ENCODE results near the gene RBBP4.

The RBBP4 gene

DNA sequence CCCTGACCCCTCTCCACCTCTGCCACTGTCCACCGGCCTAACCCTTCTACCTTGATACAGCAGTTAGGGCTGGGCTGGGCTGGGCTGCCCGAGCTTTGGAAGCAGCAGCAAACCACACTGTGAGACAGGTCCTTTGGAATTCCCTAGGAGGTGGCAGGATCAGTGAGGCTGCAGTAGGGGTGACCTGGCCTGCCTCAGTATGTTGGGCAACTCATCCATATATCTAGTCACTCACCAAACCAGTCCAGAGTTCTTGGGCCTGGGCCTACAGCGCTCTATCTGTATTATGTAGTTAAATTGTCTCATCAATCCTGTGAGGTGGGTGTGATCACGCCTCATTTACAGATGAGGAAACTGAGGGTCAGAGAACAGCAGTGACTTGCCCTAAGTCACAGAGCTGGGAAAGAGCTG lies 64.9 kb downstream of the RBBP4 start:
- H3K4me3 ChIP-seq (ENCODE audit: low read depth, low read length) = no peak overlapping the region
- DNase-seq (ENCODE audit: low read depth) = no peak

DNA sequence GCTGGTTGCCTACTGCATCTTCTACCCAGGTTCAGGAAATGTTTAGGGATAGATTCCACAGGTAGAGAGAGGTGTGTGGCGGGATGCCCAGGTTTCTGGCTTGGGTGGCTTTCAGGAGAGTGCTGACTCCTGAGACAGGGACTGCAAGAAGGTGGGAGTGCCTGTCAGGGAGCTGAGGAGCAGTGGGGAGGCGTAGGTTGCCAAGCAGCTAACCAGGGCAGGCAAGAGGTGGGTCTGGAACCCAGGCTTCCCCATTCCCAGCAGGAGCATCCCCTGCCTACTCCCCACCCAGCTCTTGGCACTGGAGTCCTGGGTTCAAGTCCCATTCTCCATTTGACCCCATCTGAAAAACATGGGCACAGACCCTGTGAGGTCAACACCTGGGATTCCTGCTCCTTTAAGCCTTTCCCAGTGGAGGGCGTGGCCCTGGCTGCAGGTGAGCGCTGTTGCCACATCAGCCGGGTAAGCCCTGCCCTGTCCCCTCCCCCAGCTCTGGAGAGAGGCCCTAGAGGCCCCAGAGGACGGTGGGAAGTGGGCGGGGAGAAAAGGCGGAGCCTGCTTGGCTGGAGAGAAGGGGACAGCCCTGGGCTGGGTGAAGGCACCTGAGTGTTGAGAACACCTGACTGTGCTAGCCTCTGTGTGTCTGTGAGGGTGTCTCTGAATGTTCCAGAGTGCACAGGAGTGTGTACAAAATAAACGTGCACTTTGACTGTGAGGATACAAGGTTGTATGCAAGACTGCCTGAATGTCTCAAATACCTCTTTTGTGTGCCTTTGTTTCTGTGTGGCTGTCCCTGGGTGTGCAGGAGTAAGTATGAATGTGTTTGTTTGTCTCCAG lies 65.5 kb downstream of the RBBP4 start:
- DNase-seq (ENCODE audit: low read depth) = no peak

DNA sequence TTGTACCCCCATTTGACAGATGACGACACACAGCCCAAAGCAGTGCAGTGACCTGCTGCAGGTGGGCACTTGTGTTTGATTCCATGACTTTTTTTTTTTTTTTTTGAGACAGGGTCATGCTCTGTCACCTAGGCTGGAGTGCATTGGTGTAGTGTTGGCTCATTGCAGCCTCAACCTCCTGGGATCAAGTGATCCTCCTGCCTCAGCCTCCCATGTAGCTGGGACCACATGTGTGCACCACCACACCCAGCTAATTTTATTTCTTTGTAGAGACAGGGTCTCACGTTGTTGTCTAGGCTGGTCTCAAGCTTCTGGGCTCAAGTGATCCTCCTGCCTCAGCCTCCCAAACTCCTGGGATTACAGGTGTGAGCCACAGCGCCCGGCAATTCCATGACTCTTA lies 66.5 kb downstream of the RBBP4 start:
- no peak for DNase-seq (ENCODE audit: low read depth)
- H3K4me3 ChIP-seq (ENCODE audit: low read depth, low read length) = no peak overlapping the region

More for the DNA sequence above, 65.5 kb downstream of the RBBP4 start:
- H3K4me3 ChIP-seq (ENCODE audit: low read depth, low read length) = no peak overlapping the region

DNA sequence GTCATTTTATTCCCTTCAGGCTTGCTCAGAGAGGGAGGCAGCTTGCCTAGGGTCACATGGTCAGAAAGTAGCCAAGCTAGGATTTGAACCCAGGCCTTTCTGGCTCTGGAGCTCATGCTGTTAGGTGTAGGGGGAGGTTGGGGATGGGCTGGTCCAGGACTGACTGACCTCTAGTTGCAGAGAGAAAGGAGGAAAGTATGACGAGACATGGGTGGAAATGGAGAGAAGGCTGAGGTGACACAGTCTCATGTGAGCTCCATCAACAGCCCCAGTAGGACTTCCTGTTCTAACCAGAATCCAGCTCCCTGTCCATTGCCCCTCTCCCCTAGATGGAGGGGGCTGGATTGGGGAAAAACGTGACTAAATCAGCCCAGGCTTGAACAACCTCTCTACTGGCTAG lies 67.0 kb downstream of the RBBP4 start:
- H3K4me3 ChIP-seq (ENCODE audit: low read depth, low read length) = no peak overlapping the region
- DNase-seq (ENCODE audit: low read depth) = no peak

DNA sequence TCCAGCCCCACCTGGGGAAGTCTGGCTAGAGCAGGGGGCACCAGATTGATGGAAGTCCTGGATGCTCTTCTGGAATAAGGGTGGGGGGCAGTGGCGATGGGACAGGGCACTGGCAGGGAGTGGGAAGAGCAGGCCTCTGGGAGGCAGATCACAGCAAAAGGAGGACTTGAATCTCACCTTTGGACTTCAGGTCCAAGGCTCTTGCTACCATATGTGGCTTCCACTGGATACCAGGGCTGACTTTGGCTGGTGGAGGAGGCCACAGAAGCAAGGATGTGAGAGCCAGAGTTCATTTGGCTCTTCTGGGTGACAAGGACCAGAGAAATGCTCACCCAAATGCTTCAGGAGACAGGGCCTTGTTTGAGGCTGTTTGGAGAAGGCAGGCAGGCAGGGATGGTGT lies 67.5 kb downstream of the RBBP4 start:
- no peak for DNase-seq (ENCODE audit: low read depth)
- no peak overlapping the region for H3K4me3 ChIP-seq (ENCODE audit: low read depth, low read length)

DNA sequence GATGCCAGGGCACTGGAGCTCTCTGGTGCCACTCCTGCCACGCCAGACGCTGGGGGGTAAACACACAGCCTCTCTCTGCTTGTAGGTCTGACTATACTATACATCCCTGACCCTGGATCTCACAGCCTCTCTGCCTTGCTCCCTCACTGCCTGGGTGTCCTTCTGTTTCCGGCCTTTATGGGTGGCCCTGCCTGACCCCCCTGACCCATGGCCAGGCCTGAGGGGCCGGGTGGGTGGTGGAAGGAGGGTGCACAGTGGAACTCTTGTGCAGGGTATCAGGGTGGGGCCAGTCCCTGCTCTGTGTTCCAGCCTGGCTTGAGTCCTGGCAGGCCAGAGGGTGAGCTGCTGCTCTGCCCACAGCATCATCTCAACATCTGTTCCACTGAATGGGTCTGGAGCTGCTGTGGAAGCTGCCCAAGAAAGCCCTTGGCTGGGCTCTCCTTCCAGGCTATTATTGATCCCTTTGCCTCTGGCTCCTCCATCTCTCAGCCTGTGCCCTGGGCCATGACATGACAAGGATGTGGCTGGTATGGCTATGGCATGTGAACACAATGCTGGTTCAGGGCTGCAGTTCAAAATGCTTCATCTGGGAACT lies 68.8 kb downstream of the RBBP4 start:
- no peak for DNase-seq (ENCODE audit: low read depth)
- no peak overlapping the region for H3K4me3 ChIP-seq (ENCODE audit: low read depth, low read length)

DNA sequence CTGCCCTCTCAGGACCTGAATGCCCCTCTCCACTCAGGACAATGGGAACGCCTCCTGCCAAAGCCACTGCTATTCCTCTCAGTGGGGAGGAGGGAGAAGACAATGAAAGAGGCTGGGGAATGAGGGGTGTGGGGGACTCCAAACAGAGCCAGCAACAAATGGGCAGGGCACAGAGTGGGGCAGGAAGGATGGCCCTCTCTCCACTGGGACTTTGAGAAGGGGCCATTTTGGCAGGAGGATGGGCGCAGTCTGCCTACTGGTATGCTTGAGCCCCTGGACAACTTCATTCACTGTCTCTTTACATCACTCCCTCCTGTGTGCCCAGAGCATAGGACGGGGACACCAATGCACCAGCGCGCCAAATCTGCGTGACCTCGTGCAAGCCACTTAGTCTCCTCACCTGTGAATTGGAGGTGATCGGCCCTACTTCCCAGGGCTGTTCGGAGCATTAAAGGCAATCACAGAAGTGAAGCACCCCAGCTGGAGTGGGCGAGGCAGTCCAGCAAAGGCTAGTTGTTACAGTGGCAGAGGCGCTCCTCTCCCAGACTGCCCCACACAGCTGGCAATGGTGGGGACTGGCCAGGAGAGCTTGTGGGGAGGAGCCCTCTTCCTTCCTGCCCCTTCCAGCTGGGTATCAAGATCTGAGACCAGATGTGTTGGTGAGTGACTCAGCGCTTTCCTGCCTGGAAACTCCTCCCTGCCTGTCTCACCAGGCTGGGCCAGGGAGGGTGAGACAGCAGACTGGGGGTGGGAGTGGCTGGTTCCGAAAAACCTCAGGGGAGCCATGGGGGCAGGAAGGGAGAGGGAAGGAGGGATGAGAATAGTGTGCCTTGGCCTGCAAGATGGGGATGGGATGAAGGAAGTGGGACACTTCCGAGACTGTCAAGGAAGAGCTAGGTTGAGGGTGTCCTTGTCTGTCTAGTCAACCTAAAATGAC lies 73.9 kb downstream of the RBBP4 start:
- H3K4me3 ChIP-seq (ENCODE audit: low read depth, low read length) = no peak overlapping the region

DNA sequence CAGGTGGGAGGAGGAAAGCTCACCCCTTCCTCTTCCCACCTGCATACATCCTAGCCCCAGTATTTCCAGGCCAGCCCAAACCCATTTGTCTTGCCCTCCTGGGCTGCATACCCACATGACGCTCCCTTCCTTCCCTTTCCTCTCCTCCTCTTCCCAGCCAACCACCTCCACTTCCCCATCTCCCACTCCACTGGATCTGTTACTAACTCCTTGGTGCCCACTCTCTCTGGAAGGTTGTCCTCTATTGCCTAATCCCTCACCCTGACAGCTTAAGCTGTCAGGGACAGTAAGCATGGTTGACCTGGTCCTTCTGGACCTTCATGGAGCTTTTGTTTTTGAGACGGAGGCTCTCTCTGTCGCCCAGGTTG lies 74.6 kb downstream of the RBBP4 start:
- H3K4me3 ChIP-seq (ENCODE audit: low read depth, low read length) = no peak overlapping the region
- DNase-seq (ENCODE audit: low read depth) = no peak

More for the DNA sequence above, 73.9 kb downstream of the RBBP4 start:
- DNase-seq (ENCODE audit: low read depth) = peak; percentile 83

DNA sequence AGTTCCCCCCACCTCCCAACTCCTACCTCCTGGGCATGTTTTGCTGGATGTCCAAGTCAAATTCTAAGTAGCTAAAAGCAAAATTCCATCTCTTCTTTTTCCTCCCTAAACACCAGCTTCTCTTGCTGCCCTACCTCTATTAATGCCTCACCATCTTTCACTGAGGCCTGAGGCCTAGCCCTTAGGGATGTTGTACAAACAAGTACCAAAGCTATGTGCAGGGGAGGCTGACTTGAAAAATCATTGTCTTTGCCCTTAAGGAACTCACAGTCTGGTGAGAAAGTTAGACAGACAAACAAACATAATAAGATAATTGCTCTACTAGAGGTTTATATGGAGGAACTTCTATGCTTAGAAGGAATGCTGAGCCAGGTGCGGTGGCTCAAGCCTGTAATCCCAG lies 76.9 kb downstream of the RBBP4 start:
- H3K4me3 ChIP-seq (ENCODE audit: low read depth, low read length) = no peak overlapping the region
- no peak for DNase-seq (ENCODE audit: low read depth)

DNA sequence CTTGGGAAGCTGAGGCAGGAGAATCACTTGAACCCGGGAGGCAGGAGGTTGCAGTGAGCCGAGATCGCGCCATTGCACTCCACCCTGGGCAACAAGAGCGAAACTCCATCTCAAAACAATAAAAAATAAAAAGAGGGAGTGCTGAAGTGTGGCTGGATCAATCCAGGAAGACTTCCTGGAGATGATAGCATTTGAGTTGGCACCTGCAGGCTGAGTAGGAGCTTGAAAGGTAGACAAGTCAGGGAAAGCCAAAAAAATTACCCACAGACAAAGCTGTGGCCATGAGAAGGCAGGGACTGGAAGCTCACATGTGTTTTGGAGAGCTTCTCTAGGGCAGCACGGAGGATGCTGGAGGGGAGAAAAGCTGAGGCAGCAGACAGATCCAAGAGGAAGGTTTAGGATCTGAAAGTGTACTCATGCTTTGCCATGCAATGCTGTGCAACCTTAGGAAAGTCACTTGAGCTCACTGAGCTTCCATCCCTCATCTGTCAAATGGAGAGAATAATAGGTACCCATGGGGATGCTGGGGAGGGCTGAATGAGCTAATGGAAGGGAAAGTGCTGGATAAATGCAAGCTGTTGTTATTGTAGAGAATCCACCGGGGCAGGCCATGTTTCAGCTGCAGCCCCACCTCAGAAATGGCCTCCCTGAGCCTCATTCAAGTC lies 77.5 kb downstream of the RBBP4 start:
- no peak overlapping the region for H3K4me3 ChIP-seq (ENCODE audit: low read depth, low read length)
- no peak for DNase-seq (ENCODE audit: low read depth)

DNA sequence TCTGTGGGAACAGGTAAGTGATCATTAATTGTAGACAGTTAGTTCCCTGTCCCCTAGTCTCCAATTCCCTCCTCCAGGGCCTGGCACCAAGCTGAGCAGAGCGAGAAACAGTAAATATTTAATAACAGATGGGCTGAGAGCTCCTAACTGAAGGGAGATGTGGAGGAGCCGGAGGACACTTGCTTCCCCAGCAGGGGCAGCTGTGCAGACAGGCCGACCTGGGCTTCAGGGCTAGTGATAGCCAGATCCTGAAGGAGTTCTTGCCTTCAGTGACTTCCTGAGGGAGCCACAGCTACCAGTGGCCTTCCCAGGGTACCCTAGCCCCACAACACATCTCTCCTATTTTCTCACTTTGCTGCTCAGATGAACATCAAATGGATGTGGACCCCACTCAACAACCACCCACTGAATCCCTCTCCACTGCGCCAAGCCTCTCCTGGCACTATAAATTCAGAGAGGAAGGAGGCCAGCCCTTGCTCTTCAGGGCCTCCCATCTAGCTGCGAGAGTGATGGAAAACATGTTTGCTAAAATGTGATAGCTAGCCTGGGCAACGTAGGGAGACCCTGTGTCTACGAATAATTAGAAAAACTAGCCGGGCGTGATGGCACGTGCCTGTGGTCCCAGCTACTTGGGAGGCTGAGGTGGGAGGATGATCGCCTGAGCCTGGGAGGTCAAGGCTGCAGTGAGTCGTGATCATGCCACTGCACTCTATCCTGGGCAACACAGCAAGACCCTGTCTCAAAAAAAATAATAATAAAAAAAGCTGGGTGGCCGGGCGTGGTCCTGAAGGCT lies 78.4 kb downstream of the RBBP4 start:
- DNase-seq (ENCODE audit: low read depth) = no peak
- H3K4me3 ChIP-seq (ENCODE audit: low read depth, low read length) = no peak overlapping the region

DNA sequence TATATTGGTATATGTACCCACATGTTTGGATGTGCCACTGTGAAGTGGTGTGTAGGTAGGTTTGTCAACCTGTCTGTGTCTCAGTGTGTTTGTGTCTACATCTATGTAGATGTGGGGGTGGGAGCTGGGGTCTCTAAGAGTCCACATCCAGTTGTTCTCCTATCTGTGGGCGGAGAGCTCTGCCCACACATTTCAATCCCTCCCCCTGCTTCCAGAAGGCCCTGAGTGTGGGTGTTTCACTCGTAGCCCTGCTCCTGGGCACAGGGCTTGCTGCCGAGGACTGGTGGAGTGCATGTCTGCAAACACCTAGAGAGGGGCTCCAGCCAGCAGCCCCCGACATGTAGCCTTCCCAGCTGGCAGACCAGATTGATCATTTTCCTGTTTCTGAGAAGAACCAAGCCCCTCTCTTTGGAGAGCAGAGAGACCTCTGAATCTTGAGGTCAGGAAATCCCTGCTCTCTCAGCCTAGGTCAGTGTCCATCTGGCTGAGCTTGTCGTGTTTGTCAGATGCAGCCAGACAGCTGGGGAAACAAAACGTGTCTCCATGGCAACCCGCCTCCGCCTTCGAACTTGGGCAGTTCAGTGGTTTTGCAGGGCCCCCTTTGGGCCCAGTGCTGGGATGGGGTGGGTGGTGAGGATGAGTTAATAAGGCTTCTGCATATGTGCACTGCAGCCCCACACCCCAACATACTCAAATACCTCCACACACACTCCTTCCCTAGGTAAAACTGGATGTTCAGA lies 82.7 kb downstream of the RBBP4 start:
- H3K4me3 ChIP-seq (ENCODE audit: low read depth, low read length) = no peak overlapping the region
- DNase-seq (ENCODE audit: low read depth) = peak; percentile 53

Data from skeletal muscle cell (primary cell).